HCT116 (cell line): Measurements from ENCODE around the gene SLC35B2. TPM values are rescaled to one million over a fixed set of nuclear protein-coding genes. Genes with fewer than 3 reads are reported as not detected.

Experiments
- ATAC-seq: fragments of 200-7000 bp; cut with Tn5 transposase; 2 replicates; pipeline ENCODE4 v1.9.1; 2020; ENCODE audit warnings: mild to moderate bottlenecking, moderate library complexity
- BruUV-seq: library from RNA; stranded (reverse); fragments of 400-500 nt; replicated peaks from 2 replicates; lab custom pipeline; 2021; lab: Mats Ljungman, UMichigan
- CTCF ChIA-PET: fragments of 300-600 bp; sonication (Branson Sonifier 250); formaldehyde crosslinking; loops from one replicate; lab custom pipeline; 2021; ENCODE audit warnings: antibody characterized with exemption; lab: Charles Lee
- POLR2A ChIA-PET: fragments of 300-600, 350-600 bp; sonication (Branson Sonifier 250); formaldehyde crosslinking; loops from one replicate; lab custom pipeline; 2021; ENCODE audit warnings: antibody characterized with exemption; lab: Charles Lee
- RAD21 ChIA-PET, 2 experiments: fragments of 300-600 bp; sonication (Branson Sonifier 250); formaldehyde crosslinking; loops; one replicate each; lab custom pipeline; 2023; ENCODE audit warnings: low total read pairs in 2 of 2; ENCODE audit not compliant: uncharacterized antibody in 2 of 2, unreplicated experiment in 2 of 2, low non-redundant PET in 1 of 2; lab: Charles Lee
- DNase-seq: peaks from one replicate; pipeline ENCODE4 v3.0.0-alpha.2; 2010; ENCODE audit warnings: low read depth, low spot score
- H2AFZ ChIP-seq: fragments of 200-600 bp; shearing (Covaris generic), sonication (generic); 2 replicates; pipeline ENCODE4 v1.6.1; 2017; ENCODE audit warnings: low read depth, mixed run types, mixed read lengths, antibody characterized with exemption, low read length; ENCODE audit not compliant: poor library complexity, severe bottlenecking
- H3K27ac ChIP-seq: 2 replicates; pipeline ENCODE4 v1.5.1; 2012; ENCODE audit warnings: low read depth, low read length
- H3K27me3 ChIP-seq: fragments of 200-600 bp; sonication (generic); 2 replicates; pipeline ENCODE4 v1.6.1; 2016; ENCODE audit warnings: mixed run types, low read length, mixed read lengths; ENCODE audit not compliant: insufficient read depth
- H3K36me3 ChIP-seq, 2 experiments: fragments of 200-500 bp in 1 of 2; fragments of 200-600 bp in 1 of 2; sonication (Bioruptor generic) in 1 of 2; sonication (generic) in 1 of 2; 2 replicates each; pipeline versions ENCODE4 v1.5.1 to v1.6.1; 2014 to 2016; ENCODE audit warnings: low read length in 2 of 2, inconsistent platforms in 1 of 2, mixed read lengths in 1 of 2, mixed run types in 1 of 2; ENCODE audit not compliant: insufficient read depth in 2 of 2, control insufficient read depth in 1 of 2
- H3K4me1 ChIP-seq, 2 experiments: fragments of 200-600 bp in 1 of 2; sonication (generic) in 1 of 2; 2 replicates each; pipeline versions ENCODE4 v1.5.1 to v1.6.1; 2012 to 2017; ENCODE audit warnings: low read length in 2 of 2, inconsistent platforms in 1 of 2, mild to moderate bottlenecking in 1 of 2, mixed read lengths in 1 of 2, mixed run types in 1 of 2, moderate library complexity in 1 of 2; ENCODE audit not compliant: insufficient read depth in 2 of 2, control insufficient read depth in 1 of 2
- H3K4me2 ChIP-seq: fragments of 200-600 bp; sonication (generic); 2 replicates; pipeline ENCODE4 v1.6.1; 2017; ENCODE audit warnings: mixed run types, low read length, mixed read lengths
- H3K4me3 ChIP-seq, 2 experiments: fragments of 200-600 bp in 1 of 2; sonication (generic) in 1 of 2; replicated peaks in 1 of 2; 2 replicates each; pipeline ENCODE4 v1.5.1; 2011 to 2016; ENCODE audit warnings: low read length in 2 of 2, control low read depth in 1 of 2, low read depth in 1 of 2, mild to moderate bottlenecking in 1 of 2, mixed read lengths in 1 of 2, mixed run types in 1 of 2
- H3K79me2 ChIP-seq: fragments of 200-600 bp; sonication (generic); 2 replicates; pipeline ENCODE4 v1.6.1; 2017; ENCODE audit warnings: mild to moderate bottlenecking, mixed run types, low read length, moderate library complexity, mixed read lengths; ENCODE audit not compliant: insufficient read depth
- H3K9ac ChIP-seq: fragments of 200-600 bp; sonication (generic); 2 replicates; pipeline ENCODE4 v1.6.1; 2016; ENCODE audit warnings: low read length, mixed read lengths
- H3K9me2 ChIP-seq: fragments of 200-600 bp; sonication (generic), shearing (Covaris generic); 2 replicates; pipeline ENCODE4 v1.6.1; 2017; ENCODE audit warnings: mixed run types, mild to moderate bottlenecking, moderate library complexity; ENCODE audit not compliant: insufficient read depth
- H3K9me3 ChIP-seq, 2 experiments: fragments of 200-500 bp in 1 of 2; fragments of 200-600 bp in 1 of 2; sonication (Bioruptor generic) in 1 of 2; sonication (generic) in 1 of 2; 2 replicates each; pipeline ENCODE4 v1.6.1; 2014 to 2017; ENCODE audit warnings: low read length in 2 of 2, mixed read lengths in 2 of 2, inconsistent platforms in 1 of 2, low read depth in 1 of 2, mild to moderate bottlenecking in 1 of 2, mixed run types in 1 of 2, moderate library complexity in 1 of 2; ENCODE audit not compliant: control insufficient read depth in 1 of 2, insufficient read depth in 1 of 2
- H4K20me1 ChIP-seq: fragments of 200-600 bp; sonication (generic), shearing (Covaris generic); 2 replicates; pipeline ENCODE4 v1.6.1; 2017; ENCODE audit warnings: mixed run types, mild to moderate bottlenecking, moderate library complexity; ENCODE audit not compliant: insufficient read depth
- CBX3 ChIP-seq: IDR thresholded peaks from 2 replicates; pipeline ENCODE4 v1.6.1; 2012; ENCODE audit warnings: low read depth
- CEBPB ChIP-seq: IDR thresholded peaks from 2 replicates; pipeline ENCODE4 v1.6.1; 2012; ENCODE audit warnings: low read depth
- EGR1 ChIP-seq: IDR thresholded peaks from 2 replicates; pipeline ENCODE4 v1.6.1; 2012; ENCODE audit warnings: low read depth
- ELF1 ChIP-seq: IDR thresholded peaks from 2 replicates; pipeline ENCODE4 v1.6.1; 2012; ENCODE audit warnings: low read depth, borderline replicate concordance
- EZH2 ChIP-seq: fragments of 200-600 bp; sonication (generic); IDR thresholded peaks from 2 replicates; pipeline ENCODE4 v1.6.1; 2017; ENCODE audit warnings: antibody characterized with exemption, mixed run types
- FOSL1 ChIP-seq: IDR thresholded peaks from 2 replicates; pipeline ENCODE4 v1.6.1; 2012; ENCODE audit warnings: low read depth
- JUND ChIP-seq: IDR thresholded peaks from 2 replicates; pipeline ENCODE4 v1.6.1; 2012
- POLR2A ChIP-seq: IDR thresholded peaks from 2 replicates; pipeline ENCODE4 v1.7.0; 2011; ENCODE audit warnings: borderline replicate concordance; ENCODE audit not compliant: insufficient read depth, insufficient read length; ENCODE audit errors: extremely low read depth
- POLR2AphosphoS5 ChIP-seq: IDR thresholded peaks from 2 replicates; pipeline ENCODE4 v1.6.1; 2011; ENCODE audit warnings: mild to moderate bottlenecking, low read depth, low read length, moderate library complexity
- RAD21 ChIP-seq: IDR thresholded peaks from 2 replicates; pipeline ENCODE4 v1.6.1; 2012; ENCODE audit warnings: low read depth, mild to moderate bottlenecking
- SIN3A ChIP-seq: IDR thresholded peaks from 2 replicates; pipeline ENCODE4 v1.6.1; 2012; ENCODE audit warnings: low read depth
- SRF ChIP-seq: IDR thresholded peaks from 2 replicates; pipeline ENCODE4 v1.6.1; 2012; ENCODE audit warnings: low read depth
- TCF7L2 ChIP-seq: IDR thresholded peaks from 2 replicates; pipeline ENCODE4 v1.7.0; 2011; ENCODE audit warnings: borderline replicate concordance, inconsistent platforms; ENCODE audit not compliant: insufficient read depth, insufficient read length; ENCODE audit errors: extremely low read depth
- YY1 ChIP-seq: IDR thresholded peaks from 2 replicates; pipeline ENCODE4 v1.6.1; 2011; ENCODE audit warnings: low read length, low read depth, moderate library complexity, mild to moderate bottlenecking; ENCODE audit not compliant: insufficient replicate concordance; ENCODE audit errors: extremely low read depth
- intact Hi-C: fragments of 100-400 bp; cut with micrococcal nuclease; formaldehyde crosslinking; loops from 2 replicates; pipeline ENCODE4 v1.10.0; 2022
- total RNA-seq: library from RNA; stranded (reverse); gene quantifications from one replicate; pipeline ENCODE4 v1.2.1, GENCODE V29; 2021; ENCODE audit not compliant: unreplicated experiment
- TF ChIP-seq, protein P1 (sequence below): IDR thresholded peaks from 2 replicates; pipeline ENCODE4 v1.6.1; 2012
- TF ChIP-seq, protein P2 (sequence below): IDR thresholded peaks from 2 replicates; pipeline ENCODE4 v1.6.1; 2012
- TF ChIP-seq, protein P3 (sequence below), 3 experiments: fragments of 200-600 bp in 1 of 3; sonication (generic) in 1 of 3; IDR thresholded peaks in 2 of 3; conservative IDR thresholded peaks in 1 of 3; 2 replicates each; pipeline ENCODE4 v1.5.1; 2012 to 2017; ENCODE audit warnings: low read depth in 2 of 3, low read length in 2 of 3, antibody characterized with exemption in 1 of 3, borderline replicate concordance in 1 of 3, control low read depth in 1 of 3, mild to moderate bottlenecking in 1 of 3, mixed read lengths in 1 of 3, mixed run types in 1 of 3, moderate library complexity in 1 of 3; ENCODE audit not compliant: insufficient read depth in 1 of 3

Gene SLC35B2
- total RNA-seq, 1 experiment from 2014 or later = 50.5 TPM

DNA sequence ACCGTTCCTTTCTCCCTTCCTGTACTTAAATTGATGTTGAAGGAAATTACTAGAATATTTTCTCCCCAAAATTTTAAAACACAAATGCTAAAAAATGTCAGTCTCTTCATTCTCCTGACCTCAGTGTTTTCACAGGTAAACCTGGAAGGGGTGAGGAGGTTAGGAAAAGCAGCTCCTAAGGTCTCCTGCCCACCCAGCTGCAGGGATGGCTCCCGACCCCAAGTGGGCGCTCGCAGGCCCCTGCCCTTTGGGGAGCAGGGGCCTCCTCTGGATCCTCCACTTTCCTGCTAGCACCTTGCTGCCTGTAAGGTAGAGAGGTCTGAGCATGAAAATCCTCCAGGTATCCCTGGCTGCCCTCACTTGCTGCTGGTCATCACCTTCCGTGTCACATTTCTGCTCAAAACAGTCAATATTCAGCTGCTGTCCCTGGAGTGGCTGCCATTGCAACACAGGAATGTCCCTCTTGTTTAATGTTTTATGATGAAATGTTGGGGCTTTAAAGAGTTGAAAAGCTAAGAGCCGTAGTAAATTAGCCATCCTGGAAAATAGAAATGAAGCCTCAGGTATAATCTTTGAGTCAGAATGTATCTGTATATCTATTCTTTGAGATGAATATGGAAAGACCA is 21.3 kb downstream of the SLC35B2 start:
- H3K36me3 ChIP-seq = peaks cover 14 to 37% of the 10 kb centered on the region in 2 experiments; a peak in 3 of 4 replicates
- no peaks in the 10 kb centered on the region for H3K79me2 ChIP-seq
- no peak for TF ChIP-seq EGR1
- TF ChIP-seq ELF1 = no peak
- TF ChIP-seq JUND = no peak
- no peak for TF ChIP-seq POLR2AphosphoS5
- TF ChIP-seq, protein P1, sequence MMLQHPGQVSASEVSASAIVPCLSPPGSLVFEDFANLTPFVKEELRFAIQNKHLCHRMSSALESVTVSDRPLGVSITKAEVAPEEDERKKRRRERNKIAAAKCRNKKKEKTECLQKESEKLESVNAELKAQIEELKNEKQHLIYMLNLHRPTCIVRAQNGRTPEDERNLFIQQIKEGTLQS = no peak
- no peak for TF ChIP-seq SRF
- no peak for TF ChIP-seq FOSL1
- no peak for TF ChIP-seq YY1
- TF ChIP-seq TCF7L2 = no peak
- no peak for TF ChIP-seq CBX3
- TF ChIP-seq, all 23 proteins: peak for 0
- Histone ChIP-seq H3K27me3 (no peaks in the 10 kb centered on the region), H3K9me3 (no peaks in the 10 kb centered on the region), H4K20me1 (no peaks in the 10 kb centered on the region), H3K4me2 (no peak overlapping the region), H3K9me2 (no peaks in the 10 kb centered on the region), H3K4me3 (no peak overlapping the region), H3K27ac (0 out of 2 replicates have a peak overlapping the region, but pooled peaks have one; percentile 19), H3K4me1 (peaks cover 29 to 42% of the 10 kb centered on the region in 2 experiments), H3K9ac (0 out of 2 replicates have a peak overlapping the region, but pooled peaks have one; percentile 17), H2AFZ (no peak overlapping the region)
- ChIA-PET POLR2A (interaction anchor here (2.5 kb wide), 1 partner anchor 10 kb away, joined by 20 read pairs; the partner anchor contains the start of gene HSP90AB1), RAD21 (no interaction called here), CTCF (interaction anchor here (2.6 kb wide), 1 partner anchor 12 kb away, joined by 22 read pairs; the partner anchor contains the start of gene SLC29A1)
- ATAC-seq (no peak), DNase-seq (no peak)
- intact Hi-C loops = no loop called here
- BruUV-seq = no TSS peak

DNA sequence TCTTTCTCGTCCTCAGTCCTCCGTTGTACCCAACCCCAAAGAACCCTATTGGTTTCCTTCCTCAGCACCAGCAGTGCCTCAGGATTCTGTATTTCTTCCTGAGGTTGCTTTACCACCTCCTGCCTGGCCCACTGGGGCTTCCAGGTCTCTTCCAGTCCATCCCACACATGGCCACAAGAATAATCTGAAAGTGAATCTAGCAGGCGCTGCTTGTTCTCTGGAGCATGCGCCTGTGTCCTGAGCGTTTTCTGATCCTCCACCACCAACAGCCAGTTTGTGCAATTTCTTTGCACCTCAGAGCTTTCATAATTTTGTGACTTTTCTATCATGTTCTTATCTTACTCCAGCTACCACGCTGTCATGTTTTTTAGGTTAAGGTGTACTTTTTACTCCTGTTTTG is 22.1 kb downstream of the SLC35B2 start:
- Histone ChIP-seq H3K27me3 (no peaks in the 10 kb centered on the region), H3K4me2 (no peak overlapping the region), H2AFZ (no peak overlapping the region), H3K9me2 (no peaks in the 10 kb centered on the region), H3K36me3 (peaks cover 17 to 40% of the 10 kb centered on the region in 2 experiments; a peak in 3 of 4 replicates), H3K4me1 (peaks cover 29 to 42% of the 10 kb centered on the region in 2 experiments), H4K20me1 (no peaks in the 10 kb centered on the region), H3K27ac (peak overlapping the region; percentile 41), H3K9me3 (no peaks in the 10 kb centered on the region), H3K9ac (no peak overlapping the region), H3K4me3 (no peak overlapping the region), H3K79me2 (no peaks in the 10 kb centered on the region)
- ATAC-seq (no peak), DNase-seq (no peak)
- ChIA-PET POLR2A (interaction anchor here (2.5 kb wide), 1 partner anchor 11 kb away, joined by 20 read pairs; the partner anchor contains the start of gene HSP90AB1), RAD21 (no interaction called here), CTCF (interaction anchor here (0.7 to 2.6 kb wide), 6 partner anchors 11 to 138 kb away, joined by 3 to 22 read pairs (median 8); partner anchors contain the start of genes HSP90AB1 and SLC29A1)
- intact Hi-C loops = no loop called here
- BruUV-seq = no TSS peak
- TF ChIP-seq EZH2 = no peak
- no peak for TF ChIP-seq ELF1
- TF ChIP-seq EGR1 = no peak
- TF ChIP-seq, protein P2, sequence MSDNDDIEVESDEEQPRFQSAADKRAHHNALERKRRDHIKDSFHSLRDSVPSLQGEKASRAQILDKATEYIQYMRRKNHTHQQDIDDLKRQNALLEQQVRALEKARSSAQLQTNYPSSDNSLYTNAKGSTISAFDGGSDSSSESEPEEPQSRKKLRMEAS = no peak
- no peak for TF ChIP-seq RAD21
- TF ChIP-seq SIN3A = no peak
- TF ChIP-seq CBX3 = no peak
- TF ChIP-seq, protein P3, sequence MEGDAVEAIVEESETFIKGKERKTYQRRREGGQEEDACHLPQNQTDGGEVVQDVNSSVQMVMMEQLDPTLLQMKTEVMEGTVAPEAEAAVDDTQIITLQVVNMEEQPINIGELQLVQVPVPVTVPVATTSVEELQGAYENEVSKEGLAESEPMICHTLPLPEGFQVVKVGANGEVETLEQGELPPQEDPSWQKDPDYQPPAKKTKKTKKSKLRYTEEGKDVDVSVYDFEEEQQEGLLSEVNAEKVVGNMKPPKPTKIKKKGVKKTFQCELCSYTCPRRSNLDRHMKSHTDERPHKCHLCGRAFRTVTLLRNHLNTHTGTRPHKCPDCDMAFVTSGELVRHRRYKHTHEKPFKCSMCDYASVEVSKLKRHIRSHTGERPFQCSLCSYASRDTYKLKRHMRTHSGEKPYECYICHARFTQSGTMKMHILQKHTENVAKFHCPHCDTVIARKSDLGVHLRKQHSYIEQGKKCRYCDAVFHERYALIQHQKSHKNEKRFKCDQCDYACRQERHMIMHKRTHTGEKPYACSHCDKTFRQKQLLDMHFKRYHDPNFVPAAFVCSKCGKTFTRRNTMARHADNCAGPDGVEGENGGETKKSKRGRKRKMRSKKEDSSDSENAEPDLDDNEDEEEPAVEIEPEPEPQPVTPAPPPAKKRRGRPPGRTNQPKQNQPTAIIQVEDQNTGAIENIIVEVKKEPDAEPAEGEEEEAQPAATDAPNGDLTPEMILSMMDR (IDR thresholded peaks at IDR 0.05 in 2 of 3, conservative IDR thresholded peaks at IDR 0.05 in 1 of 3; ENCODE audit: borderline replicate concordance in 1 of 3, insufficient read depth in 1 of 3, low read depth in 2 of 3, low read length in 2 of 3) = no peak
- no peak for TF ChIP-seq YY1
- TF ChIP-seq POLR2A = no peak
- TF ChIP-seq SRF = no peak
- no peak for TF ChIP-seq TCF7L2
- no peak for TF ChIP-seq CEBPB
